DND-41 (cell line): ENCODE results near the gene CHD9.

Source experiments
- CTCF ChIP-seq: IDR thresholded peaks from 2 replicates; pipeline ENCODE4 v1.5.1; 2012; ENCODE audit warnings: borderline replicate concordance, low read length, moderate library complexity, mild to moderate bottlenecking; ENCODE audit not compliant: poor library complexity, severe bottlenecking; ENCODE audit errors: extremely low read depth
- EZH2 ChIP-seq: IDR thresholded peaks from 3 replicates; pipeline ENCODE4 v1.6.1; 2012; ENCODE audit warnings: borderline replicate concordance, low read depth, mild to moderate bottlenecking, moderate library complexity, low read length, inconsistent platforms; ENCODE audit not compliant: severe bottlenecking

- TF ChIP-seq CTCF (no peak), EZH2 (no peak)
These were observed 235.7 kb downstream of the CHD9 start for GRCh38 chr16:53290520-53290919.
